Measurements from ENCODE around the gene ILDR2.
"Not testable (repeated sequence)": the region's sequence is repeated elsewhere in the genome, so short reads cannot be mapped to it uniquely, and the experiment has no call there.

The ILDR2 gene

GRCh38 chr1:166882893-166883292 lies 92.4 kb downstream of the ILDR2 start:
- DNase-seq, result no peak

GRCh38 chr1:166878173-166878917 lies 97.0 kb downstream of the ILDR2 start:
- DNase-seq, result not testable (repeated sequence)

- no peak for DNase-seq
Measured at GRCh38 chr1:166876540-166876838, 98.9 kb downstream of the ILDR2 start.

- DNase-seq, result peak; percentile 99
Measured at GRCh38 chr1:166875734-166876539, 99.4 kb downstream of the ILDR2 start, which contains the start of gene TADA1. Gene TADA1 (minus strand): TSS chr1:166876264. CDS start chr1:166876233, 31 bp downstream.

- no peak for DNase-seq
Measured at GRCh38 chr1:166875302-166875733, 100.0 kb downstream of the ILDR2 start.

- DNase-seq, result no peak
Measured at GRCh38 chr1:166874464-166874863, 100.9 kb downstream of the ILDR2 start.

GRCh38 chr1:166870584-166870983 lies 104.8 kb downstream of the ILDR2 start:
- no peak for DNase-seq

- DNase-seq, result no peak
Measured at GRCh38 chr1:166869318-166870099, 105.8 kb downstream of the ILDR2 start.

GRCh38 chr1:166868639-166869038 lies 106.7 kb downstream of the ILDR2 start:
- DNase-seq, result no peak

- DNase-seq, result no peak
Measured at GRCh38 chr1:166865926-166866325, 109.4 kb downstream of the ILDR2 start.

GRCh38 chr1:166859597-166859996 lies 115.7 kb downstream of the ILDR2 start:
- no peak for DNase-seq

- DNase-seq, result no peak
Measured at GRCh38 chr1:166858726-166859419, 116.5 kb downstream of the ILDR2 start.

Data from NCI-H2107 (cell line).